GM12874 (cell line): ENCODE data around the gene DUS2.

Experiments
- CTCF ChIP-seq: IDR thresholded peaks from 2 replicates; pipeline ENCODE4 v1.5.1; 2011; ENCODE audit warnings: low read depth, mild to moderate bottlenecking, control low read depth, low read length, moderate library complexity; ENCODE audit not compliant: insufficient read depth

DUS2 gene

GRCh38 chr16:67982011-67982696, 40.9 kb upstream of the DUS2 start:
- TF ChIP-seq CTCF: no peak

GRCh38 chr16:67986949-67987348, 36.1 kb upstream of the DUS2 start:
- no peak for TF ChIP-seq CTCF

- TF ChIP-seq CTCF: no peak
Measured at GRCh38 chr16:67987460-67988160, 35.5 kb upstream of the DUS2 start.

- TF ChIP-seq CTCF: no peak
Measured at GRCh38 chr16:67988675-67989074, 34.4 kb upstream of the DUS2 start.

GRCh38 chr16:67989322-67990017, 33.6 kb upstream of the DUS2 start:
- TF ChIP-seq CTCF: no peak

GRCh38 chr16:67990018-67990386, 33.1 kb upstream of the DUS2 start:
- no peak for TF ChIP-seq CTCF

GRCh38 chr16:67992661-67993206, 30.4 kb upstream of the DUS2 start:
- TF ChIP-seq CTCF: no peak
